ENCODE data around the gene ATP6V0D1.
"Not testable (repeated sequence)": the region's sequence is repeated elsewhere in the genome, so short reads cannot be mapped to it uniquely, and the experiment has no call there.

Gene ATP6V0D1

DNA sequence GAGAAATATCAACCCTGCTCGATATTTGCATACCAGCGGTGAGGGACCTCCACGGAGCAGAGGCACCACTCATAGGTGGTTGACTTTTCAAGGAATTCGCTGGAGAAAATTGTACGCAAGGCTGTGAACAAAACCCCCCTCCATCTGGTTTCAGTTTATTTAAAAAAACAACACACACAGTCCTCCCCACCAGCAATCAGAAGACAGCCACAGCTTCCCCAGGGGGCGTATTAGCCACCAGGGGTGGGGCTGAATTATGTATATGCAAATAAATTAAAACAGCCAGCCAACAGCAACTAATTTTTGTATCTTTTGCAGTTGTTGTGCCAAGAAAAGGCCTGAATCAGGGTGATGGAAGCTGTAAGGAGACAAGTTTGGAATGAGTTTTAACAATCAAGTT, 55.9 kb downstream of the ATP6V0D1 start:
- no peak for DNase-seq

DNA sequence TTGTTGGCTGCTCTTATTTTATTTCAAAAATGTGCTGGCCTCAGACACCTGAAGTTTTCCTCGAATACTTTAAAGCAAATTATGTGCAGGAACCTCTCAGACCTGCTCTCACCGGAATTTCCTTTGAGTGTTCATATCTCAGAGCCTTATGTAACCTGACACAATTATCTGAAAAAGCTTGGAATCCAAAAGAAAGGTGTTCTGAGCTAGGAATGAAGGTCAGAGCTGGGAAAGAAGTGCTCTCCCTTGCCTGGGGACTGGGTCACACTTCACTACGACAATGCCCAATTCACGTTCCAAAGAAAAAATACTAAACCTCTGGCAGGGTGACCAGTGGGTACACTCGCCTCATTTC, 56.7 kb downstream of the ATP6V0D1 start:
- DNase-seq, result no peak

DNA sequence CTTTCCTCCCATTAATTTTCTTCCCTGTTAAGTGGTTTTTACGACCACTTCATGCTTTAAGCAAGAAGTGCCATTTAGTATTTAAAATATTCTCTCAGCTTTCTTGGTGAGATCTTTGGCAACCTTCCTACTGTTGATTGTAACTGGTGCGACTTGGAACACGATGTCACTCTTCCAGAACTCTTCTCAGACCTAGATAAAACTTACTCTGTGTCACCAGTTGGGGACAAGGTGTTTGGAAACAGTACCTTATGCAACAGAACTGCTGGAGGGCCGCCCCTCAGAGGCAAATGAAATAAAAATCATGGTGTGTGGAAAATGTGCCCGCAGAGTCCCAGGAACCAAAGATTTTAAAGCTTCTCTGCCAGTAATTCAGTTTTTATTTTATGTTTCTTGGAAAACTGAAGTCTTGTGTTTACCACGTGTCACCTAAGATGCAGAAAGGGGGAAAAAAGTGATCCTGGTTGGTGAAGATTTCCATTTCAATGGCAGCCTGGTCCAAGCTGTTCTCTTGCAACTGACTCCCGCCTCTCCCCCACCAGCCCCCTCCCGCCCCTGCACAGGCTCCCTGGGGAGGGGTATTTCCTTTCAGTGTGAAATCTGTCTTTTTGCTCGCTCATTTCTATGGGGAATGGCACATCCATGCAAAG, 57.2 kb downstream of the ATP6V0D1 start:
- DNase-seq, result no peak

DNA sequence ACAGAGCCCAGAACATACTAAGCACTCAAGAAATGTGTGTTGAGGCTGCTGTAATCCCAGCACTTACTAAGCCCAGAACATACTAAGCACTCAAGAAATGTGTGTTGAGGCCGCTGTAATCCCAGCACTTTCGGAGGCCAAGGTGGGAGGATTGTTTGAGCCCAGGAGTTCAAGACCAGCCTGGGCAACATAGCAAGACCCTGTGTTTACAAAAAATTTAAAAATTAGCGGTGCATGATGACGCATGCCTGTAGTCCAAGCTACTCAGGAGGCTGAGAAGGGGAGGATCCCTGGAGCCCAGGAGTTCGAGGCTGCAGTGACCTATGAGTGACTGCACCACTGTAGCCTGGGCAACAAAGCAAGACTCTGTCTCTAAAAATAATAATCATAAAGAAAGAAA, 57.9 kb downstream of the ATP6V0D1 start:
- DNase-seq, result no peak

DNA sequence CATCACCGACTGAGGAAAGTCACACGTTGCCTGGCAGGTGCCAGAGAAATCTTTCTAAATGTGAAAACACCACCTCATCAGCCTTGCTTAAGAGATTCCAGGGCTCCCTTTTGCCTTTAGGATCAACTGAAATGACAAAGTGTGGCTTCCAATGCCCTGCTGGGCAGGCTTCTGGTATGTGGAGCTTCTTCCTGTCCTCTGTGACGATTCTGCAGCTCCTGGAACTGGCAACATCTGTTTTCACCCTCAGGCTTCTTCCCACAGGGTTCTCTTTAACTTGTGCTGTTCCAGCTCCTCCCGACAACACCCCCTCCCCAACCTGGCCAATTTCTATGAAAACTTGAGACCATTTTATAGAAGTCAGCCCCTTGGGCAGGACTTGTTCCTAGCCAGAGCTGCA, 59.9 kb downstream of the ATP6V0D1 start:
- no peak for DNase-seq

DNA sequence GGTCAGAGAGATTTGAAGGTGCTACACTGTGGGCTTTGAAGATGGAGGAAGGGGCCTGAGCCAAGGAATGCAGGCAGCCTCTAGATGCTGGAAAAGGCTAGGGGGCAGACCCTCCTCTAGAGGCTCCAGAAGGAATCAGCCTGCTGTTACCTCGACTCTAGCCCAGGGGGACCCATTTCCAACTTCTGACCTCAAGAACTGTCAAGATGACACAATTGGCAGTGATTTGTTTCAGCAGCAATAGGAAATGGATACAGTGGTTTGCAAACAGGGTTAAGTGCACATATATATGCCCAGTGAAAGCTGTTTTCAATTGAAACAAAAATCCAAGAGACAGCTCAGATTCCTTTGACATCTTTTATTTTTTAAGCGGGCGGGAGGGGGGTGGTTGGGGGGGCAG, 61.0 kb downstream of the ATP6V0D1 start:
- no peak for DNase-seq

DNA sequence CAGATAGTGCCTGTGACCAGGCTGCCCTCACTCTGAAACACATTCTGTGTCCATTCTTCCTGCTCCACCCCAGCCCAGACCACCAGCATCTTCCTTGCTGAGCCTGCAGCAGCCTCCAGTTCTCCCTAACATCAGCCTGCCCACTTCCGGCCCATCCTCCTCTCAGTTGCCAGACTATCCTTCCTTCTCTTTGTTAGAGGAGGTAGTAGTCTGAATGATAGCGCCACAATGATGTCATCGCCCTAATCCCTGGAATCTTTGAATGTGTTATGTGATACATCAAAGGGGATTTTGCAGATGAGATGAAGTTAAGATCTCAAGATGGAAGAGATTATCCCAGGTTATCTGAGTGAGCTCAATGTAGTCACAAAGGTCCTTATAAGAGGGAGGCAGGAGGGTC, 61.5 kb downstream of the ATP6V0D1 start:
- no peak for DNase-seq

DNA sequence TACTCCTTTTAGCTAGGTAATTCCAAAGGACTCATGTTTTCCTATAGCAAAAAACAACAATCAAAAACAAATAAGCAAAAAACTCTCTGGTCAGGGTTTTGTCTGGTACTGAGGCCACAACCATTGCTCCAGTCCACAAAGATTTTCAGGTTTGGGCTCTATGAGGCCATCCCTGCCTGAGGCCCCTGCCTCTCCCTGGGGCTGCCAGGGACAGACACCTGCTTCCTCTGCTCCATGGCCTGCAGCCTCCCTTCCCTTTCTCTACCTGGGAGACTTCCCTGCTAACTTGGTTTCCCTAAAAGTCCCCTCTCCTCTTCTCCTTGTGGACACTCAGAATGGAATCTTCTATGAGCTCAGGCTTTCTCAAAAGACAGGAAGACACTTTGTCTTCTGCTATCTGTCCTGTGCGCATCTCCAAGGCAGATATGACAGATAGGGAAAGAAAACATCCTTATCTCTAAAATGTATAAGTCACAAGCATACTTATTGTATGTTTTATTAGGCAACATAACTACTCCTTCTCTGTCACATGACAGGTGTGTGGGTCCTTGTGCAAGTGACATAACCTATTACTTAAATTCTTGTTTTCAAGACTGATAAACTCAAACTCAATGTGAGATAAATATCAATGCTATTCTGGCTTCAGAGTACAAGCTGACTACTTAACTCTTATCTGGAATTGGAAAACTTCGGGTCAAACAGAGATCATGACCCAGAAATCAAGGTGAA, 63.5 kb downstream of the ATP6V0D1 start:
- no peak for DNase-seq

DNA sequence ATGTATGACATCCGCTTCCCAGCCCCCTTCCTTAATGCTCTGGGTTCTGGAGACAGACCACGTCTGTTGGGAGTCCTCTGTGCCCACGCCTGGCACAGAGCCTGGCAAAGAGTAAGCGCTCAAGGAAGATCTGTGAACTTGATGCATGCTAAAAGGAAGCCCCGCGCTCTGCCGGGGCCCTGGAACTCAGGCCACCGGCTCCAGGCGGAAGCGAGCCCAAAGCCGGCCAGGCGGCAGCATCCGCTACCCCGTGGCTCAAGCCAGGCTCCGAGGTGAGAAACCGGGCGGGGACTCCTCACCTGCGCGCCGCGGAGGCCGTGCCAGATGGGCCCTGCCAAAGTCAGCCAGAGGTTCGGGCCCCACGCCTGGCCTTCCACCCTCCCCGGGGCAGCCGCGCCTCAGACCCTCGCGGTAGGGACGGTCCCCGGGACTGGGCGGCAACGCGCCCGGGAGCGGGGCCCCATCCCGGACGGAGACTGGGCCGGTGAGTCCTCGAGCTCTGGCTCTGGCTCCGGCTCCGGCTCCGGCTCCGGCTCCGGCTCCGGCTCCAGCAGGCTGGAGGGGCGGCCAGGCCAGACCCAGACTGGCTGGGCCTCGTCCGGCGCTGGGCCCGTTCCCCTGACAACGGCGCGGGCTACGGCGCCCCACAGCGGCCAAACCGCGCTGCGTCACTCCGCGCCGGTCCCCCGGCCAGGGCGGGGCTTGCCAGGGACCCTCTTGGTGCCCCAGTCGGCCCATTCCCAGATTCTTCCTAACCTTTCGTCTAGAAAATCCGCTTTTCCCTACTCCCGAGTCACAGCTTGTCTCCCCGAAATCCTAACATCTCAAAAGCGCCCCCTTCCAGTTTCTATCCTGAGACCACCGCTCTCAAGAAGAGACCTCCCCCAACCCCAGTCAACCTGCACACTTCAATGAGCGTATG, 64.8 kb downstream of the ATP6V0D1 start, which contains the start of gene ZDHHC1:
TSS of gene ZDHHC1 (minus strand) at position 606 of the 922 bp plus-strand sequence. CDS start 8,702 bp downstream, outside the sequence.
- DNase-seq, result peak in 1 of 2 experiments; percentile 20

DNA sequence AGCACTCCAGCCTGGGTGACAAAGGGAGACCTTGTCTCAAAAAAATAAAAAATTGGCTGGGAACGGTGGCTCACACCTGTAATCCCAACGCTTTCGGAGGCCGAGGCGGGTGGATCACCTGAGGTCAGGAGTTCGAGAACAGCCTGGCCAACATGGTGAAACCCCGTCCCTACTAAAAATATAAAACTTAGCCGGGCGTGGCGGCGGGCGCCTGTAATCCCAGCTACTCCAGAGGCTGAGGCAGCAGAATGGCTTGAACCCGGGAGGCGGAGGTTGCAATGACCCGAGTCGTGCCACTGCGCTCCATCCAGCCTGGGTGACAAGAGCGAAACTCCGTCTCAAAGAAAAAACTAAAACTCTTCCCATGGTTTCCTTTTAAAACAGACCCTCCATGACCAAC, 65.5 kb downstream of the ATP6V0D1 start:
- not testable (repeated sequence) for DNase-seq

DNA sequence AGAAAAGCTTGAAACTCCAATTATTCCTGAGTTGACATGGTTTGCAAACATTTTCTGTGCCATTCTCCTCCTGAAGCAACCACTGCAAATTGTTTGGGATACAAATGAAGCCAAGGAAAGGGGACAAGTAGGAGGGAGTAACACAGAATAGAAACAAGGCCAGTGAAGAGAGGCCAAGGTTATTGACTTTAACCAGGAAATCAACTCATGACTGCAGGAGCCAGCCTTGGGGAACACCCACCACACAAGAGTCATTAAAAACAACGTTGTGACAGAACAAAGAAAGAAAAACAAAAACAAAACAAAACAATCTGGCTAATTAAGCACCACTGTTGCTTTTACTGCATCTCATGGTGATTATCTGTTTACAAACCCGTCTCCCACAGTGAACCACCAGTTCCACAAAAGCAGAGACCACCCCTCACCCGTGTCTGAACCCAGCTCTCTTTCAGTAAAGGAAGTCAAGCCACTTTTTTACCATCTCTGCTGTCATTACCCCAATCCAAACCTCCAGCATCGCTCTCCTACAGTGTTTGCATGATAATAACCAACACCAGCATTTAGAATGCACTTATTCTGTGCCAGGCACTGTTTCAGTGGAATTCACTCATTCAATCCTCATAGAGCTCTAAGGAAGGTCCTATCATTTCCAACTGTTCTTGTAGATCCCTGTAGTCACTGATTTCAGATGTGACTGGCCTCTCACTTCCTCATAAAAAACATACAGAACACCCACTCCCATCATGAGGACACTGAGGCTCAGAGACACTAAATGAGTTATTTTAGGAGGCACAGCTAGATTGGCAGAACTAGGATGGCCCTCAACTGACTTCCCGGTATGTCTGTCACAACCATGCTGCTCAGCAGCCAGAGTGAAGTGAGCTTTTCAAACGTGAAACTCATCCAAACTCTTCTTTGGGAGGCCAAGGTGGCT, 66.7 kb downstream of the ATP6V0D1 start:
- no peak for DNase-seq

DNA sequence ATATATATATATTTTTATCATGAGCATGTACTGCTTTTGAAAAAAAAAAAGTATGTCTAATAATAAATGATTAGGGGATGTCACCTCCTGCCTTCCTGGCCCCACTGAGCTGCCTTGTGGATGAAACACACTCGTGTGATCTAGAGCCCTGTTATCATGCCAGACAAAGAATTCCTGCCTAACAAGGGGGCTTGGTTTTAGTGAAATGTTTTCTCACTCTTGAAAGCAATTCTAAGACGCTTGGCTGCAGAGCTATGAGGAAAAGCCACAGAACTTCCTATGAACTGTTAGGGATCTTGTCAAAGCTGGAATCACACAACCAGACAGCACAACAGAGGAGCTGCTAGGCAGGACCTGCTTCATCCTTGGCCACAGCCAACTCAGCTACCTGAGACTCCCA, 68.7 kb downstream of the ATP6V0D1 start:
- DNase-seq, result no peak

DNA sequence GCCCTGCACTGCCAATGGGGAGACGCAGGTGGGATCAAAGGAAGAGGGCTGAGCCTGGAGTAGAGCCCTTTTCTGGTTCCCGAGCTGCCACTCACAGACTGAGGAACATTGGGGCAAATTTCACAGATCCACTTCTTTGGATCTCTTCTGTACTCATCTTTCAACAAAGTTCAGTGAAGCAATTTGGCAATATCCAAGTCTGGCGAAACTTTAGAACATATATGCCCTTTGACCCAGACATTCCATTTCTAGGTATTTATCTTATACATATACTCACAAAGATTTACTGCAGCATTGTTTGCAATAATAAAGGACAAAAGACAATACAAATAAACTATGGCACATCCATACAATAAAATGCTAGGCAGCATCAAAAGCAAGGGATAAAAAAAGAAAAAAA, 69.6 kb downstream of the ATP6V0D1 start:
- no peak for DNase-seq

DNA sequence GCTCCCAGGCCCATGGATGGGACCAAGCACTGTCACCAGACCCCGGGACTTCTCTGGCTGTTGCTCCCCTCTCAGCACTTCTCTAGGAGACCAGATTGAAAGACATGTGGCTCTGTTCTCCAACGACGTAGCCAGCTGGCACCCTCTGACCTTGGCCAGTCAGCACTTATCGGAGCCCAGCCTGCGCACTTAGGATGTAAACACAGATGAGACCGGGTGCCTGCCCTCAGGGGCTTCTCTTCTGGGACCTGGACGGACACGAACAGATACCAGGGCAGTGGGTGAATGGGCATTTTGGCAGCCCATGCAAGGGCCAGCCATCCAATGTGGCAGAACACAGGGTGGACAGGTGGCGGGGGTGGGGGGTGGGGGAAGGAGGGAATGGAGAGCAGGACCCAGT, 71.3 kb downstream of the ATP6V0D1 start:
- DNase-seq, result no peak

DNA sequence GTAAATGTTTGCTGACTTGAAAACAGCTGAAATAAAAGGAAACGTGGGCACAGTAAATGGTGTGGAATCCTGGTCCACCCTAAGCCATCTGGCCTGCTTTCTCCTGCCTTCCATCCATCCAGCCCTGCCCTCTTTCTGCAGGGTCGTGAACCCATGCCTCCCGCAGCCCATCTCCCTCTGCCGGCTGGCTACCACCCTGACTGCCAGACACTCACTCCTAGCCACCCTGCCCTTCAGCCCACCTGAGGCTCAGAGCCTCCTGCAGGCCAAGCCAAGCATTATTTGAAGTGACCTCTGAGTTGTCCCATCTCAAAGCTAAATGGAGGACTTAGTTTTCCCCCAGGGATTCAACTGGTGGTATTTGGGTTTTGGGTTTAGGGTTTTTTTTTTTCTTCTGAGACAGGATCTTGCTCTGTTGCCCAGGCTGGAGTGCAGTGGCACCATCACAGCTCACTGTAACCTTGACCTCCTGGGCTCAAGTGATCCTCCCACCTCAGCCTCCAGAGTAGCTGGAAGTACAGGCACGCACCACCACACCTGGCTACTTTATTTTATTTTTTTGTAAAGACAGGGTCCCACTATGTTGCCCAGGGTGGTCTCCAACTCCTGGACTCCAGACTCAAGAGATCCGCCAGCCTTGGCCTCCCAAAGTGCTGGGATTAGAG, 73.0 kb downstream of the ATP6V0D1 start:
- no peak for DNase-seq

DNA sequence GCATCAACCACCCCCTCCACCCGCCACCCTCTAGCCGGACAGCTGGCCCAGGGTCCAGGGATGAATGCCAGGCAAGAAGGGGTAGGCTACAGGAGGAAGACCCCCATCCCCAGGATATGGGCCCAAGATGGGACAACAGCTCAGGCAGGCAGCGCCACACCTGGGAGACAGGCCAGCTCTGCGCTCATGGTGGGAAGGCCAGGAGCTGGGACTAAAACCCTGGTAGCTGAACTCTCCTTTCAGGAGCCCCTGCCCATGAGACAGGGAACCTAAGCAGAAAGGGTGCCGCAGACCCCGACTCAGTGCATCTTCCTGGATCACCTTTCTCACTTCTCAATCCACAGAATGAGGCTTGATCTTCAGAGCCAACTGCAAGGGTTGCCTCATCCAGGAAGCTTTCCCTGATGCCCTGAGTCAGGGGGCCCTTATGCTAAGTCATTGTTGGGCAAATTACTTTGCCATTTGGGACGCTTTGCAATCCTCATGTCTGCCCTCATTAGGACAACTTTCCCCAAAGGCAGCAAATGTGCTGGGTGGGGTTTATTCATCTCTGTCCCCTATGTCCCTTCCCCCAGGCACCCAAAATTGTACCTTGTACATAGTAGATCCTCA, 73.7 kb downstream of the ATP6V0D1 start:
- DNase-seq, result no peak

DNA sequence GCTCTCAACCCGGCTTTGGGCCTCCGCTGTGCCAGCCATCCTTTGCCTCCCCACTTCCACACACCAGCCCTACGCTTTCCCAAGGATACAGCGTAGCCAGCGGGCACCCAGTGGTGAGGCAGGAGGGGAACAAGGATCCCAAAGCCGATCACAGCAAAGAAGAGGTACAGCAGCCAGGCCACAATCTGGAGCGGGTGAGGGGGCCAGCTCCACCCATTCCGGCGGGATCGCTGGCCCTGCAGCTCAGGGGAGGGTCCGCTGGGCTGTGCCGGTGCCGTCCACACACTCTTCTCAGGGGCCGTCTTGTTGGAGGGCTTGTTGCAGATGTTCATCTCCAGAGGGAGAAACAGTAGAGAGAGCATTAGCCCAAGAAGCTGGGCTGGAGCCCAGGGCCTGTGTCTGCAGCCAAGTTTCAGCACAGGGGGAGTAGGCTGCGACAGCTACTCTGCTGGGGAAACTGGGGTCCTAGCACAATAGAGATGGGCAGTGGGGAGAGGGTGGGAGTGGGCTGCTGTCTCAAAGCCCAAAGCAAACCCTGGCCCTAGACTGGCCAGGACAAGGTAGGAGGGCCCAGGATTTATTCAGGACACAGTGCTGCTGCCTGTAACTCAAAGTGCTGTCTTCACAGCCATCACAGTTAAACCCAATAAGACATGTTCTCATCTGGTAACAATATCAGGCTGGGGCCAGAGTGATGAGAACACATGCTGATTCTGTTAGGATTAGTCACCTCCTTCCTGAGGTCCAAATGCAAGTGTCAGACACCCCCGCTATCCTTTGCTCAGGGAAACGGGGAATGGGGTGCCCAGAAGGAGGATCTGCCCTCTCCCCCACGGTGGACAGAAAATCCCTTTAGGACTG, 74.6 kb downstream of the ATP6V0D1 start:
- no peak for DNase-seq

DNA sequence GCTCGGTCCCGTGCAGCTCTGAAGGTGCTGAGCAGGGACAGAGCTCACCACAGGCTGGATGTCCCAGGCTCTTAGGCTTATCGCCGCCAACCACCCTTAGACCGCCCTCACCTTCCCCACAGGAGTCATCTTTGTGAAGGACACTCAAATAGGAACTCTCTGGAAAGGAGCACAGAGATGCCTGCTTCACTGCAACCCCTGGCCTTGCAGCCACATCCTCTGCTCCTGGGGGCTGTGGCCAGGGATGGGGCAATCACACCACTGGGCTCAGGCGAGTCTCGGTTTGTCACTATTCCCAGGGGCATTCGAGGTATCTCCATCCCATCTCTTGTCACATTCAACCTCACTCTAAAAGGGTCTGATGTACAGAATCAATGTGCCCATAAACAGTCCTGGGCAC, 75.6 kb downstream of the ATP6V0D1 start:
- DNase-seq, result no peak

DNA sequence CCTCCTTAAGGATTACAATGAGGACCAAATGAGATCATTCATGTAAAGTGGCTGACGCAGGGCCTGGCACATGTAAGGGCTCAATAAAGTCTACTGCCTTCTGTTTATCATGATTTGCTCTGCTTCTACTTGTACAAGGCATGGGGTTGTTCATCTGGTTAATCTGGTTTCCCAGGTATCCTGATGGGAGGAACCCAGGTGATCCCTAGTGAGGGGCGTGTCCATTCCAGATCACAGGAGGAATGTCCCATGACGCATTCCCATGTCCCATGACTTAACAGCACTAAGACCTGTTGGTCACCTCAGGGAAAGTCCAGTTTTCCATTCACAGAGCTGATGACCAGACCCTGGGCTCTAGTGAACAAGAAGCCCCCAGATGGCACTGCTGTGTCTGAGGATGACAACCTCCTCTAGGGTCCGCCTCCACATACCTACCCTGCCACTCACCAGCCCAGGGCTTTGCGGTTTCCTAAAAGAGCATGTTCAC, 76.2 kb downstream of the ATP6V0D1 start:
- DNase-seq, result no peak

DNA sequence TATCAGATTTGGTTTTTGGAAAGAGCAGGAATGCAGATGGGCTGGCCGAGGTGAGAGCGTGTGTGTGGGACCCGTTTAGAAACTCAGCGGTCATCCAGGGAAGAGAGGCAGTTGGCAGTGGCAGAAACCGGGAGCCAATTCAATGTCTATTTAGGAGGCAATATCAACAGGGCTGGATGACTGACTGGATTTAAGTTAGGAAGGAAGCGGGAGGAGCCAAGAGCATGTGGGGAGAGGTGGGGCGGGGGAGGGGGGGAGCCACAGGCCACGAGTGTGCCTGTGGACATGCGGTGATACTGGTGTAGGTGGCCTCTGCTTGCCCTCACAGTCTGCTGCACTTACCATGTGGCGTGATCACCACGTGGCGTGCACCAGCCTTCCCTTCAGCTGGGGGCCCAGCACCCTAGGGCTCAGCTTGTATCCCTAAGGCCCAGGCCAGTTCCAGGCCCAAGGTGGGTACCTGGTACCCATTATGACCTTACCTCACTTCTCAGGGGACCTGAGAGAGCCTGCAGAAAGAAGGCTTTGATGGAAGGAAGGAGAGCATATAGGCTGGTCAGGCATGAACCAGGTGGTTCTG, 76.9 kb downstream of the ATP6V0D1 start:
- no peak for DNase-seq

Data from activated CD4-positive, alpha-beta T cell treated with anti-CD3 and anti-CD28 coated beads, Interleukin-2, amount 50 U/mL, for 4 hours (primary cell).